ENCODE data around the gene FGF11.
"Not testable (repeated sequence)": the region's sequence is repeated elsewhere in the genome, so short reads cannot be mapped to it uniquely, and the experiment has no call there.

The FGF11 gene

GRCh38 chr17:7481842-7482741 lies 42.8 kb downstream of the FGF11 start:
- DNase-seq = not testable (repeated sequence)

GRCh38 chr17:7482742-7483088 lies 43.4 kb downstream of the FGF11 start:
- not testable (repeated sequence) for DNase-seq

GRCh38 chr17:7483255-7484066 lies 44.1 kb downstream of the FGF11 start:
- DNase-seq = peak; percentile 50

- DNase-seq = peak; percentile 45
Measured at GRCh38 chr17:7484067-7484918, 45.0 kb downstream of the FGF11 start, which contains the start of gene POLR2A. TSS of gene POLR2A (plus strand) at chr17:7484366.

GRCh38 chr17:7484919-7485377 lies 45.6 kb downstream of the FGF11 start:
- DNase-seq = no peak

GRCh38 chr17:7486181-7486580 lies 46.9 kb downstream of the FGF11 start:
- DNase-seq = no peak

GRCh38 chr17:7490144-7490543 lies 50.8 kb downstream of the FGF11 start:
- no peak for DNase-seq

- DNase-seq = no peak
Measured at GRCh38 chr17:7491583-7491982, 52.3 kb downstream of the FGF11 start.

GRCh38 chr17:7493941-7494340 lies 54.6 kb downstream of the FGF11 start:
- no peak for DNase-seq
